HepG2 (cell line): Measurements from ENCODE around the gene MYO5B. TPM values are rescaled to one million over a fixed set of nuclear protein-coding genes. Genes with fewer than 3 reads are reported as not detected.

Experiments
- ATAC-seq: fragments of 200-7000 bp; cut with Tn5 transposase; 3 replicates; pipeline ENCODE4 v1.9.1; 2020; ENCODE audit warnings: mild to moderate bottlenecking, moderate library complexity
- BruUV-seq: library from RNA; stranded (reverse); fragments of 400-500 nt; replicated peaks from 2 replicates; lab custom pipeline; 2021; lab: Mats Ljungman, UMichigan
- CTCF ChIA-PET: fragments of 300-600 bp; formaldehyde crosslinking; extraction: SDS; loops from one replicate; lab custom pipeline; 2021; ENCODE audit warnings: low total read pairs, inconsistent platforms, low intra/inter-chr PET ratio; lab: Yijun Ruan, JAX
- POLR2A ChIA-PET: fragments of 350-600 bp; sonication (Branson Sonifier 250); formaldehyde crosslinking; loops from one replicate; lab custom pipeline; 2020; ENCODE audit warnings: antibody characterized with exemption, inconsistent platforms; lab: Yijun Ruan, JAX
- DNase-seq: peaks from one replicate; pipeline ENCODE4 v3.0.0-alpha.2; 2015; ENCODE audit warnings: low spot score
- FAIRE-seq: peaks from 3 replicates; lab custom pipeline; 2011; peaks lifted over from hg19 to GRCh38; lab: Jason Lieb, UNC
- H2AFZ ChIP-seq: one replicate; pipeline ENCODE4 v1.6.1; 2011; ENCODE audit warnings: low read length, inconsistent platforms
- H3K27ac ChIP-seq: fragments of 300-600 bp; 3 replicates; pipeline ENCODE4 v1.8.0; 2011; ENCODE audit warnings: mixed run types, mild to moderate bottlenecking, mixed read lengths, low read length, inconsistent platforms; ENCODE audit not compliant: insufficient read depth; ENCODE audit errors: extremely low read length
- H3K27me3 ChIP-seq, 2 experiments: fragments of 200-600 bp in 1 of 2; 2 replicates in 1 of 2; 3 replicates in 1 of 2; pipeline versions ENCODE4 v1.6.0 to v1.8.0; 2011; ENCODE audit warnings: low read length in 2 of 2, mild to moderate bottlenecking in 2 of 2, moderate library complexity in 2 of 2, inconsistent platforms in 1 of 2; ENCODE audit not compliant: insufficient read depth in 2 of 2, control insufficient read depth in 1 of 2
- H3K36me3 ChIP-seq, 2 experiments: fragments of 200-600 bp in 1 of 2; replicated peaks in 1 of 2; 2 replicates in 1 of 2; 3 replicates in 1 of 2; pipeline versions ENCODE4 v1.5.1 to v1.8.0; 2011; ENCODE audit warnings: low read length in 2 of 2, inconsistent platforms in 1 of 2; ENCODE audit not compliant: insufficient read depth in 2 of 2, control insufficient read depth in 1 of 2
- H3K4me1 ChIP-seq: 2 replicates; pipeline ENCODE4 v1.5.1; 2012; ENCODE audit warnings: low read length, inconsistent platforms; ENCODE audit not compliant: insufficient read depth
- H3K4me2 ChIP-seq: 2 replicates; pipeline ENCODE4 v1.6.0; 2011; ENCODE audit warnings: low read depth, low read length, inconsistent platforms
- H3K4me3 ChIP-seq, 3 experiments: fragments of 200-600 bp in 1 of 3; sonication (generic), shearing (Covaris generic) in 1 of 3; replicated peaks in 1 of 3; 2 replicates each; pipeline ENCODE4 v1.5.1; 2011 to 2016; ENCODE audit warnings: low read length in 3 of 3, inconsistent platforms in 2 of 3, low read depth in 2 of 3, mild to moderate bottlenecking in 2 of 3, control low read depth in 1 of 3, mixed read lengths in 1 of 3; ENCODE audit not compliant: insufficient read depth in 1 of 3
- H3K79me2 ChIP-seq: one replicate; pipeline ENCODE4 v1.6.1; 2011; ENCODE audit warnings: low read length, inconsistent platforms; ENCODE audit not compliant: insufficient read depth
- H3K9ac ChIP-seq: 2 replicates; pipeline ENCODE4 v1.6.0; 2011; ENCODE audit warnings: mild to moderate bottlenecking, low read depth, low read length, inconsistent platforms; ENCODE audit not compliant: insufficient read depth
- H3K9me3 ChIP-seq: 2 replicates; pipeline ENCODE4 v1.5.1; 2012; ENCODE audit warnings: mild to moderate bottlenecking, low read length
- H4K20me1 ChIP-seq: 2 replicates; pipeline ENCODE4 v1.6.0; 2011; ENCODE audit warnings: inconsistent platforms, mild to moderate bottlenecking, low read length, moderate library complexity; ENCODE audit not compliant: insufficient read depth
- ATF7 ChIP-seq, 2 experiments: fragments of 450-650 bp in 1 of 2; sonication (generic) in 1 of 2; formaldehyde crosslinking in 1 of 2; IDR thresholded peaks; 2 replicates each; pipeline versions ENCODE4 v1.4.0 to v1.6.1; 2016 to 2020; ENCODE audit warnings: antibody characterized with exemption in 1 of 2, mild to moderate bottlenecking in 1 of 2, missing genetic modification reagents in 1 of 2
- BCLAF1 ChIP-seq: fragments of 450-650 bp; IDR thresholded peaks from 2 replicates; pipeline ENCODE4 v1.6.1; 2017; ENCODE audit warnings: mild to moderate bottlenecking
- EP300 ChIP-seq, 3 experiments: sonication (generic) in 1 of 3; formaldehyde crosslinking in 1 of 3; IDR thresholded peaks; 2 replicates each; pipeline versions ENCODE4 v1.5.1 to v1.6.1; 2011 to 2020; ENCODE audit warnings: low read depth in 2 of 3, low read length in 2 of 3, borderline replicate concordance in 1 of 3, improper control_type of control experiment in 1 of 3, mild to moderate bottlenecking in 1 of 3, missing genetic modification reagents in 1 of 3, moderate library complexity in 1 of 3
- MXI1 ChIP-seq: IDR thresholded peaks from 3 replicates; pipeline ENCODE4 v1.6.1; 2012; ENCODE audit warnings: low read depth, low read length, inconsistent platforms, borderline replicate concordance
- RARA ChIP-seq: IDR thresholded peaks from 2 replicates; pipeline ENCODE4 v1.6.1; 2016; ENCODE audit warnings: missing genetic modification reagents, missing compliant biosample characterization
- REL ChIP-seq: sonication (generic); formaldehyde crosslinking; conservative IDR thresholded peaks from 2 replicates; pipeline ENCODE4 v1.8.0; 2022; ENCODE audit warnings: mild to moderate bottlenecking, missing genetic modification reagents, moderate library complexity
- SAP130 ChIP-seq: IDR thresholded peaks from 2 replicates; pipeline ENCODE4 v1.6.1; 2016; ENCODE audit warnings: low read depth
- SOX13 ChIP-seq, 3 experiments: fragments of 450-650 bp in 1 of 3; sonication (generic) in 1 of 3; formaldehyde crosslinking in 1 of 3; IDR thresholded peaks in 2 of 3; conservative IDR thresholded peaks in 1 of 3; 2 replicates each; pipeline versions ENCODE4 v1.5.0 to v1.6.1; 2016 to 2020; ENCODE audit warnings: antibody characterized with exemption in 1 of 3, mild to moderate bottlenecking in 1 of 3, missing compliant biosample characterization in 1 of 3, missing genetic modification reagents in 1 of 3, moderate library complexity in 1 of 3
- SOX5 ChIP-seq: IDR thresholded peaks from 2 replicates; pipeline ENCODE4 v1.6.1; 2016; ENCODE audit warnings: borderline replicate concordance
- TFAP4 ChIP-seq: sonication (generic); IDR thresholded peaks from 2 replicates; pipeline ENCODE4 v1.6.1; 2016; ENCODE audit warnings: low read depth, borderline replicate concordance
- ZNF235 ChIP-seq: sonication (generic); formaldehyde crosslinking; IDR thresholded peaks from 2 replicates; pipeline ENCODE4 v1.8.1; 2023; ENCODE audit warnings: mild to moderate bottlenecking, missing genetic modification reagents, borderline replicate concordance
- ZNF644 ChIP-seq: IDR thresholded peaks from 2 replicates; pipeline ENCODE4 v1.6.1; 2016; ENCODE audit warnings: low read depth
- ZNF678 ChIP-seq: sonication (generic); formaldehyde crosslinking; IDR thresholded peaks from 2 replicates; pipeline ENCODE4 v1.4.0; 2020; ENCODE audit warnings: mild to moderate bottlenecking, missing genetic modification reagents
- WGBS: methylation state at CpG from one replicate; pipeline ENCODE4 v1.1.6; 2017; ENCODE audit warnings: low lambda C conversion rate; 5-methylcytosine and 5-hydroxymethylcytosine counted together
- in situ Hi-C: cut with HindIII; loops from 2 replicates; pipeline ENCODE4 v1.10.0; 2017; ENCODE audit warnings: low pct_unique_long_range_greater_than_20kb; ENCODE audit not compliant: extremely low pct_ligation_motif_present
- intact Hi-C: fragments of 100-400 bp; cut with micrococcal nuclease; formaldehyde crosslinking; loops from one replicate; pipeline ENCODE4 v1.10.0; 2022; ENCODE audit not compliant: unreplicated experiment
- polyA plus RNA-seq, 8 experiments: library from polyadenylated mRNA; depleted of rRNA in 3 of 8; stranded (reverse) in 7 of 8; unstranded in 1 of 8; fragments of >200 nt; fragmentation: Illumina TruSeq in 4 of 8; extraction: Trizol in 4 of 8; gene quantifications; 2 replicates each; pipeline versions ENCODE4 v1.2.1 to v1.2.3, GENCODE V29; 2011 to 2016; ENCODE audit warnings: low read depth in 4 of 8, missing spikeins in 1 of 8, mixed read lengths in 1 of 8; ENCODE audit not compliant: insufficient read depth in 1 of 8
- total RNA-seq, 5 experiments: library from RNA; depleted of rRNA; stranded (reverse); fragments of >200 nt; fragmentation: Illumina TruSeq; extraction: Trizol; gene quantifications; 2 replicates each; pipeline ENCODE4 v1.2.3, GENCODE V29; 2016; ENCODE audit warnings: low read depth in 1 of 5

Gene MYO5B
- total and polyA plus RNA-seq, 2 of the 13 experiments (the other 11 are each of a cell fraction or from before 2014, with no cell fraction given) = 13.1 to 24.0 TPM

GRCh38 chr18:50083708-50084107, 111.2 kb downstream of the MYO5B start:
- in situ Hi-C loops (no loop called here), intact Hi-C loops (loop anchor here (5.0 kb wide), 1 partner anchor 529 kb away; no protein-coding TSS in a partner anchor)
- H3K4me3 ChIP-seq = no peak overlapping the region
- no peak overlapping the region for H3K4me2 ChIP-seq
- CTCF ChIA-PET = no interaction called here
- no peak overlapping the region for H3K9ac ChIP-seq
- H3K27me3 ChIP-seq = no peaks in the 10 kb centered on the region
- H3K4me1 ChIP-seq = peaks cover 31% of the 10 kb centered on the region
- H3K79me2 ChIP-seq = no peaks in the 10 kb centered on the region
- POLR2A ChIA-PET = no interaction called here
- WGBS = 89% methylated on average over 3 of the region's 3 CpGs
- no peak overlapping the region for H2AFZ ChIP-seq
- ATAC-seq = no peak
- no peaks in the 10 kb centered on the region for H3K9me3 ChIP-seq
- no TSS peak for BruUV-seq
- H4K20me1 ChIP-seq = no peaks in the 10 kb centered on the region
- H3K27ac ChIP-seq = no peak overlapping the region
- no peaks in the 10 kb centered on the region for H3K36me3 ChIP-seq
- no peak for FAIRE-seq
- DNase-seq = no peak
- TF ChIP-seq REL (CRISPR knock-in tag) (no peak), MXI1 (no peak), ATF7 (IDR thresholded peaks at IDR 0.05) (peak; percentile 67), ATF7 (CRISPR knock-in tag; IDR thresholded peaks at IDR 0.05) (no peak)

- Histone ChIP-seq H2AFZ (no peak overlapping the region), H3K27me3 (no peaks in the 10 kb centered on the region), H3K9me3 (no peaks in the 10 kb centered on the region), H4K20me1 (no peaks in the 10 kb centered on the region), H3K79me2 (peaks cover 3% of the 10 kb centered on the region), H3K4me2 (no peak overlapping the region), H3K36me3 (no peaks in the 10 kb centered on the region), H3K4me1 (peaks cover 36% of the 10 kb centered on the region), H3K9ac (no peak overlapping the region), H3K27ac (no peak overlapping the region), H3K4me3 (no peak overlapping the region)
- in situ Hi-C loops = no loop called here
- WGBS = 32% methylated on average over 2 of the region's 2 CpGs
- POLR2A ChIA-PET = no interaction called here
- no TSS peak for BruUV-seq
- peak; percentile 80 for ATAC-seq
- DNase-seq = peak; percentile 70
- CTCF ChIA-PET = no interaction called here
- intact Hi-C loops = loop anchor here (5.0 kb wide), 1 partner anchor 531 kb away; no protein-coding TSS in a partner anchor
- no peak for FAIRE-seq
- TF ChIP-seq EP300 (IDR thresholded peaks at IDR 0.05; ENCODE audit: low read depth in 2 of 2, low read length in 2 of 2) (0 out of 4 replicates have a peak, but pooled peaks of 1 of the 2 experiments have one; percentile 4), EP300 (CRISPR knock-in tag; IDR thresholded peaks at IDR 0.05; ENCODE audit: borderline replicate concordance) (no peak), ZNF235 (CRISPR knock-in tag) (no peak), SAP130 (peak; percentile 41; the same call in 1 of the 2 replicates), SOX13 (IDR thresholded peaks at IDR 0.05) (no peak), SOX13 (CRISPR knock-in tag; conservative IDR thresholded peaks at IDR 0.05 in 1 of 2, IDR thresholded peaks at IDR 0.05 in 1 of 2) (peak in 1 of 2 experiments; percentile 49; a peak in 1 of 4 replicates), SOX5 (CRISPR knock-in tag) (peak; percentile 22; the same call in 1 of the 2 replicates), ZNF678 (CRISPR knock-in tag) (no peak), RARA (CRISPR knock-in tag) (peak; percentile 29; the same call in 1 of the 2 replicates), BCLAF1 (no peak), TFAP4 (peak; percentile 62; the same call in 1 of the 2 replicates), ZNF644 (CRISPR knock-in tag) (0 out of 2 replicates have a peak, but pooled peaks have one; percentile 20)
Measured at GRCh38 chr18:50080932-50081560, 113.9 kb downstream of the MYO5B start.
